ENCODE measurements around the gene NABP2. TPM values are rescaled to one million over a fixed set of nuclear protein-coding genes. Genes with fewer than 3 reads are reported as not detected.
A peak's percentile ranks its signal among the peaks of the same experiment; 100 is the strongest.
"Not testable (repeated sequence)": the region's sequence is repeated elsewhere in the genome, so short reads cannot be mapped to it uniquely, and the experiment has no call there.

NABP2 gene
- total RNA-seq, 1 donor from 2014 or later: 19.8 TPM

DNA sequence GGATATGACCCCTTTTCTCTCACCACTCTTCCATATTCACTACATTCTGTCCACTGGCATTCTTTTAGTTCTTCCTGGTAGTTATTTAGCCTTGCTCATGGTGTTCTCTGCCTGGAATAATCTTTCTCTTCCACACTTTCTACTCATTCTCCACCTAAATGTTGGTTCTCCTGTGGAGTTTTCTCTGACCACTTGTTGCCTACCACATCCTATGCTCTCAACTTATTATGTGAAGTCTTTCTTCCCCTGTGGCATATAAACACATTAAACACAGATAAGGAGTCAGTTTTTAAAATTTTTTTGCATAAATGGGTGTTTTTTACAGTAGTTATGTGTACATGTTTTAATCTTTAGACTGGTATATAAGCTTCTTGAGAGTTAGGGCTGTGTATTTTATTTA, 31.6 kb upstream of the NABP2 start:
- H3K36me3 Mint-ChIP-seq (ENCODE audit: low read depth, unreplicated experiment): peaks cover 17% of the 10 kb centered on the region
- TF ChIP-seq, protein P1, sequence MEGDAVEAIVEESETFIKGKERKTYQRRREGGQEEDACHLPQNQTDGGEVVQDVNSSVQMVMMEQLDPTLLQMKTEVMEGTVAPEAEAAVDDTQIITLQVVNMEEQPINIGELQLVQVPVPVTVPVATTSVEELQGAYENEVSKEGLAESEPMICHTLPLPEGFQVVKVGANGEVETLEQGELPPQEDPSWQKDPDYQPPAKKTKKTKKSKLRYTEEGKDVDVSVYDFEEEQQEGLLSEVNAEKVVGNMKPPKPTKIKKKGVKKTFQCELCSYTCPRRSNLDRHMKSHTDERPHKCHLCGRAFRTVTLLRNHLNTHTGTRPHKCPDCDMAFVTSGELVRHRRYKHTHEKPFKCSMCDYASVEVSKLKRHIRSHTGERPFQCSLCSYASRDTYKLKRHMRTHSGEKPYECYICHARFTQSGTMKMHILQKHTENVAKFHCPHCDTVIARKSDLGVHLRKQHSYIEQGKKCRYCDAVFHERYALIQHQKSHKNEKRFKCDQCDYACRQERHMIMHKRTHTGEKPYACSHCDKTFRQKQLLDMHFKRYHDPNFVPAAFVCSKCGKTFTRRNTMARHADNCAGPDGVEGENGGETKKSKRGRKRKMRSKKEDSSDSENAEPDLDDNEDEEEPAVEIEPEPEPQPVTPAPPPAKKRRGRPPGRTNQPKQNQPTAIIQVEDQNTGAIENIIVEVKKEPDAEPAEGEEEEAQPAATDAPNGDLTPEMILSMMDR (IDR thresholded peaks at IDR 0.05; ENCODE audit: unreplicated experiment): no peak
- no peak overlapping the region for H3K4me3 Mint-ChIP-seq (ENCODE audit: unreplicated experiment)
- H3K4me1 Mint-ChIP-seq (ENCODE audit: unreplicated experiment): peaks cover 34% of the 10 kb centered on the region
- H3K27ac Mint-ChIP-seq (ENCODE audit: unreplicated experiment): no peak overlapping the region
- H3K27me3 Mint-ChIP-seq (ENCODE audit: unreplicated experiment): peaks cover 26% of the 10 kb centered on the region
- H3K9me3 Mint-ChIP-seq (ENCODE audit: unreplicated experiment): no peaks in the 10 kb centered on the region
- DNase-seq (ENCODE audit: low spot score): no peak

DNA sequence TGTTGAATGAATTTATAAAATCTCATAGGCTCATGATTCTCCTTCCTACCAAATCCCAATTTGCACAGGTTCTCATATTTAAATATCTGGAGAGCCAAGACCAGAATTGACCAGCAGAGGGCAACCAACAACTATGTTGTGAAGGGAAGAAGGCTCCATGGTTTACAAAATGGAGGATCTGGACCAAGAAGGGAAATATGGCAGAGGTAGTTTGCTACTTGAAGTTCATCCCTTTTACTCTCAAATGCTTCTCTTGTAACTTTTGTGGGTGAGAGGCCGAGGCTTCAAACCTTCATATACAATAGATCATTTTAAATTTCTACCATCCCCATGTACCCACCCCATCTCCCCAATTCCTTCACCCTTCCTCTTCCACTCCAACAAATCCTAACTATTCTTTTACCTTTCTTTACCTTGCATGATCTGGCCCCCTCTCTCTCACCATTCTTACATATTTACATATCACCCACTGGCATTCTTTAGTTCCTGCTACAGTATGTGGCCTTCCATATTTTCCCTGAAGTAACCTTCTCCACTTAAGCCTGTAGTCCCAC, 31.0 kb upstream of the NABP2 start:
- Mint-ChIP-seq H3K36me3 (ENCODE audit: low read depth, unreplicated experiment) (peaks cover 13% of the 10 kb centered on the region), H3K4me1 (ENCODE audit: unreplicated experiment) (peaks cover 34% of the 10 kb centered on the region), H3K4me3 (ENCODE audit: unreplicated experiment) (peak overlapping the region; percentile 12), H3K27me3 (ENCODE audit: unreplicated experiment) (peaks cover 22% of the 10 kb centered on the region), H3K27ac (ENCODE audit: unreplicated experiment) (peak overlapping the region; percentile 68), H3K9me3 (ENCODE audit: unreplicated experiment) (no peaks in the 10 kb centered on the region)
- TF ChIP-seq, protein P1 (IDR thresholded peaks at IDR 0.05; ENCODE audit: unreplicated experiment): peak; percentile 86
- DNase-seq (ENCODE audit: low spot score): peak; percentile 77

DNA sequence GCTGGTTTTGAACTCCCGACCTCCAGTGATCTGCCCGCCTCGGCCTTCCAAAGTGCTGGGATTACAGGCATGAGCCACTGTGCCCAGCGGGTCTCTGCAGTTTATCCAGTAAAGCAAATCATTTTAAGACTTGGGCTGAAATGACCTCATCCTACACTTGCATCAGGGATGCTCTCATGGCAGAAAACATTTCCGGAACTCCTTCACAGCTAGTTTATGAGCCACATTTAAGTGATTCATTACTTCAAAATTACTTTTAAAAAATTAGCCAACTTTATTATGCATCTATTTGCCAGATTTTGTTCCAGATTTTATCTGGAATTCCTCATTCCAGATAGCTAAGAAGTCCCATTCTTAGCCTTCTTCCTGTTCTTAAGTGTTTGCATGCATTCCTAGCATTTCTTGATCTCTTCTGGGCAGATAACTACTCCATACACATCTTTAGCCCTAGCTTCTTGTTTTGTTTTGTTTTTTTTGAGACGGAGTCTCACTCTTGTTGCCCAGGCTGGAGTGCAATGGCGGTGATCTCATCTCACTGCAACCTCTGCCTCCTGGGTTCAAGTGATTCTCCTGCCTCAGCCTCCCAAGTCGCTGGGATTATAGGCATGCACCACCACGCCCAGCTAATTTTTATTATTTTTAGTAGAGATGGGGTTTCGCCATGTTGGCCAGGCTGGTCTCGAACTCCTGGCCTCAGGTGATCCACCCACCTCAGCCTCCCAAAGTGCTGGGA, 27.2 kb upstream of the NABP2 start:
- H3K9me3 Mint-ChIP-seq (ENCODE audit: unreplicated experiment); H3K27me3 Mint-ChIP-seq (ENCODE audit: unreplicated experiment); H3K4me3 Mint-ChIP-seq (ENCODE audit: unreplicated experiment); DNase-seq (ENCODE audit: low spot score); H3K36me3 Mint-ChIP-seq (ENCODE audit: low read depth, unreplicated experiment): not testable (repeated sequence)
- Mint-ChIP-seq H3K4me1 (ENCODE audit: unreplicated experiment) (peaks cover 30% of the 10 kb centered on the region), H3K27ac (ENCODE audit: unreplicated experiment) (peak overlapping the region; percentile 90)

DNA sequence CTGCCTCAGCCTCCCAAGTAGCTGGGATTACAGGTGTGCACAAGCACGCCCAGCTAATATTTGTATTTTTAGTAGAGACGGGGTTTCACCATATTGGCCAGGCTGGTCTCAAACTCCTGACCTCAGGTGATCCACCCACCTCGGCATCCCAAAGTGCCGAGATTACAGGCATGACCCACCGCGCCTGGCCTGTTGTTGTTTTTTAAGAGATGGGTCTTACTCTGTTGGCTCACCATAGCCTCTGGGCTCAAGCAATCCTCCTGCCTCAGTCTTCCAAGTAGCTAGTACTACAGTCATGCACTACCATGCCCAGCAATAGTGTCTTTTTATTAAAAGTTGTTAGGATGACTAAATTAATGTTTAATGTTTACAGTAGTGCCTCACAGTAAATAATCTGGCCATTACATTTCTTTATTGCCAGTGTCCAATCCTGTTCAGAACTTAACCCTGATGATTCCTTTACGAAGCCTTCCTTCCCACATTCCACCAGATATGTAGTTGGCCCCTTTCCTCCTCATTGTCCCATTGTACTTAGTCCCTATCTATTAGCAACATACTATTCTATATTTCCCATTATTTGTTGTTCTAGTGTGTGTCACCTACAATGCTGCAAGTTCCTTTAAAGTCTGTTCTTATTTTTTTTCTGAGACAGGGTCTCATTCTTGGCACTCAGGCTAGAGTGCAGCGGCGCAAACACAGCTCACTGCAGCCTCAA, 26.1 kb upstream of the NABP2 start:
- no peak for DNase-seq (ENCODE audit: low spot score)
- Mint-ChIP-seq H3K27me3 (ENCODE audit: unreplicated experiment) (peaks cover 7% of the 10 kb centered on the region), H3K9me3 (ENCODE audit: unreplicated experiment) (no peaks in the 10 kb centered on the region), H3K36me3 (ENCODE audit: low read depth, unreplicated experiment) (no peaks in the 10 kb centered on the region), H3K27ac (ENCODE audit: unreplicated experiment) (peak overlapping the region; percentile 92), H3K4me1 (ENCODE audit: unreplicated experiment) (peaks cover 36% of the 10 kb centered on the region), H3K4me3 (ENCODE audit: unreplicated experiment) (peak overlapping the region; percentile 17)
- TF ChIP-seq, protein P1 (IDR thresholded peaks at IDR 0.05; ENCODE audit: unreplicated experiment): no peak

DNA sequence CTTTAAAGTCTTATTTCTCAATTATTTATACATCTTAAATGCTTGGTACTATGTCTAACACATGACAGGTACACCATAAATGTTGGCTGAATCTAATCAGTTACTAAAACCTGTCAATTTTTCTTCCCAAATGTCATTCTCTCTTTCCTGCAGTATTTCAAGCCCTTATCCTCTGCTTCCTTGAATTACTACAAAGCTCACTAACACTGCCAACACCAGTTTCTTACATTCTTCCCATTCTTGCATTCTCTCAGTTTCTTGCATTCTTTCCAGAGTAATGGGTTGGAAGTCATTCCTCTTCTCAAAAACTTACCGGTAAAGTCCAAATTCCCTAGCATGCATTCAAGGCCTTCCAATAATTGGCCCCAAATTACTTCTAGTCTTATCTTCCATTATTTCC, 25.3 kb upstream of the NABP2 start:
- Mint-ChIP-seq H3K4me3 (ENCODE audit: unreplicated experiment) (peak overlapping the region; percentile 6), H3K27ac (ENCODE audit: unreplicated experiment) (peak overlapping the region; percentile 55), H3K27me3 (ENCODE audit: unreplicated experiment) (peaks cover 7% of the 10 kb centered on the region), H3K4me1 (ENCODE audit: unreplicated experiment) (peaks cover 31% of the 10 kb centered on the region), H3K36me3 (ENCODE audit: low read depth, unreplicated experiment) (no peaks in the 10 kb centered on the region), H3K9me3 (ENCODE audit: unreplicated experiment) (no peaks in the 10 kb centered on the region)
- TF ChIP-seq, protein P1 (IDR thresholded peaks at IDR 0.05; ENCODE audit: unreplicated experiment): no peak
- no peak for DNase-seq (ENCODE audit: low spot score)

All from endothelial cell (in vitro differentiated cells).